ENCODE measurements around the gene C2.
"Not testable (repeated sequence)": the region's sequence is repeated elsewhere in the genome, so short reads cannot be mapped to it uniquely, and the experiment has no call there.

Gene C2

DNA sequence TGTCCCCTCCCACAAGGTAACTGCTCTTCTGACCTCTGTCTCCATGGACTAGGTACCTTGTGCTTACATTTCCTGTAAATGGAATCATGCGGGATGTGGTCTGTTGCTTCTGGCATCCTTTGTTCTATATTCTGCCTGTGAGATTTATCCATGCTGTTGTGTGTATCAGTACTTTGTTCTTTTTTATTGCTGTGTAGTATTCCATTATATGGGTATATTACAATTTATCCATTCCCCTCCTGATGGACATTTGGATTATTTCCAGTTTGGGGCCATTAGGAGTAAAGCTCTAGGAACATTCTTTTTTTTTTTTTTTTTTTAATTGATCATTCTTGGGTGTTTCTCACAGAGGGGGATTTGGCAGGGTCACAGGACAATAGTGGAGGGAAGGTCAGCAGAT lies 3.4 kb downstream of the C2 start:
- no peak for DNase-seq

DNA sequence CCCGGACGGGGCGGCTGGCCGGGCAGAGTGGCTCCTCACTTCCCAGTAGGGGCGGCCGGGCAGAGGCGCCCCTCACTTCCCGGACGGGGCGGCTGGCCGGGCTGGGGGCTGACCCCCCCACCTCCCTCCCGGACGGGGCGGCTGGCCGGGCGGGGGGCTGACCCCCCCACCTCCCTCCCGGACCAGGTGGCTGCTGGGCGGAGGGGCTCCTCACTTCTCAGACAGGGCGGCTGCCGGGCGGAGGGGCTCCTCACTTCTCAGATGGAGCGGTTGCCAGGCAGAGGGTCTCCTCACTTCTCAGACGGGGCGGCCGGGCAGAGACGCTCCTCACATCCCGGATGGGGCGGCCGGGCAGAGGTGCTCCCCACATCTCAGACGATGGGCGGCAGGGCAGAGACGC lies 4.6 kb downstream of the C2 start:
- DNase-seq: not testable (repeated sequence)

DNA sequence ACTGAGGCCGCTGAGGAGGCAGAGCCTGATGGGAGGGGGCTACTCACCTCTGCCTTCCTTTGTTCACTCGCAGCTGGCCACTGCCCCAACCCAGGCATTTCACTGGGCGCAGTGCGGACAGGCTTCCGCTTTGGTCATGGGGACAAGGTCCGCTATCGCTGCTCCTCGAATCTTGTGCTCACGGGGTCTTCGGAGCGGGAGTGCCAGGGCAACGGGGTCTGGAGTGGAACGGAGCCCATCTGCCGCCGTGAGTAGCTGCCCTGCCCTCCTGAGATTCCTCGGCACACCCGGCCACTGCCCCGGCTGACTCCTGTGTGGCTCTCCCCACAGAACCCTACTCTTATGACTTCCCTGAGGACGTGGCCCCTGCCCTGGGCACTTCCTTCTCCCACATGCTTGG lies 6.0 kb downstream of the C2 start:
- DNase-seq: no peak

DNA sequence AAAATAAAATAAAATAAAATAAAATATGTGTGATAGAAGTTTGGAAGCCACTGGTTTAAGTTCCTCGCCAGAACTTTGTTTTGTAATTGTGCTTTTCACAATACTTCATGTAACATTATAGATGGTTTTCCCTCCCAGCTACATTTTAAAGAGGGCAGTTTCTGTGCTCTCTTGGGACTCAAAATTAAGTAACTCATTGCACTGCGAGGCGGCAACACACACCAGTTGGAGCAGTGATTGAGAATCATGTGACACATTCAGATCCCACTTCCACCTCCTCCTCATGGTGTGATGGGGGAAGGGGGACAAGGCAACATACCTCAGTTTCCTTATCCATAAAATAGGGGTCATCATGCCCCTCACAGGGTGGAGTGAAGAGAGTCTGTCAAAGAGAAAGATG lies 7.5 kb downstream of the C2 start:
- DNase-seq: no peak

DNA sequence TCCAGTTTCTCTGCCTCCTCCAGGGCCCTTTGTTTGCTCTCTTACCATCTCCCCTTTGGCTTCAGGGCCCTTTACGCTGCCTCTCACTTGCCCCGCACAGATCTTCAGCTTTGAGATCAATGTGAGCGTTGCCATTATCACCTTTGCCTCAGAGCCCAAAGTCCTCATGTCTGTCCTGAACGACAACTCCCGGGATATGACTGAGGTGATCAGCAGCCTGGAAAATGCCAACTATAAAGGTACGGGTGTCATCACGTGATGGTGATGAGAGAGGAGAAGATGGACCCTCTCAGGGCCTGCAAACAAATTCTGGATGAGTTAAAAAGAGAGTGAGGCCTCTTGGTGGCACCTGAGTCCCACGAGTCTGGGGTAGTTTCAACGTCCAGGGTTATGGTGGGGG lies 8.3 kb downstream of the C2 start:
- no peak for DNase-seq

DNA sequence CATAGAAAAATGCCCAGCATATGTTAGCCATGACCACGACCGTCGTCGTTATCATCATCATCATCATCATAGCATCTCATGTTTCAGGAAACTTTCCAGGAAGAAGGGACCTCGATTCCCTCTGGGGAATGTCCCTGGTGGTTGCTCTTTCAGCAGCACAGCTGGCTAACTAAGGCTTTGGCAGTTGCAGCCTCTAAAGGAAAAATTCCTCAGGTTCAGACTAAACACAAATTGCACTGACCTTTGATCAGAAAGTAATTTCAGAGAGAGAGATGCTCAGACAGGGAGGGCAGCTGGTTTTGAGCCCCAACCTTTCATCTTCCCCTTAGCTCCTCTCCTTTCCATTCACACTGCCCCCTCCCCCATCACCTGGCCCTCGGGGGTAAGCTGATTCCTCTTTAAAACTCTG lies 12.7 kb downstream of the C2 start:
- no peak for DNase-seq

DNA sequence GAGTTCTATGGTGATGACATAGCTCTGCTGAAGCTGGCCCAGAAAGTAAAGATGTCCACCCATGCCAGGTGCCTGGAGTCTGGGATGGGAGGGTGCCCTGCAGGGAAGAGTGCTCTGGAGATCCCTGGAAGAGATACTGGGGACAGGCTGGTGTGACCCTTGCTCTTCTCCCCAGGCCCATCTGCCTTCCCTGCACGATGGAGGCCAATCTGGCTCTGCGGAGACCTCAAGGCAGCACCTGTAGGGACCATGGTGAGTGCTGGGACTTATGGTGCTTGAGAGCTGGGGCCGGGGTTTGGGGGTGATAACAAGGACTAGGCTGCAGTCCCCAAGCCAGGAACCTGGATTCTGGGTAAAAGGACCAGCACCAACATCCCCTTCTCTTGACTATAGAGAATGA lies 16.2 kb downstream of the C2 start:
- DNase-seq: no peak

DNA sequence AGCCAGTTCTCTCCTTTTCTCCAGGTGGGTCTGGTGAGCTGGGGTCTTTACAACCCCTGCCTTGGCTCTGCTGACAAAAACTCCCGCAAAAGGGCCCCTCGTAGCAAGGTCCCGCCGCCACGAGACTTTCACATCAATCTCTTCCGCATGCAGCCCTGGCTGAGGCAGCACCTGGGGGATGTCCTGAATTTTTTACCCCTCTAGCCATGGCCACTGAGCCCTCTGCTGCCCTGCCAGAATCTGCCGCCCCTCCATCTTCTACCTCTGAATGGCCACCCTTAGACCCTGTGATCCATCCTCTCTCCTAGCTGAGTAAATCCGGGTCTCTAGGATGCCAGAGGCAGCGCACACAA lies 17.6 kb downstream of the C2 start:
- no peak for DNase-seq

DNA sequence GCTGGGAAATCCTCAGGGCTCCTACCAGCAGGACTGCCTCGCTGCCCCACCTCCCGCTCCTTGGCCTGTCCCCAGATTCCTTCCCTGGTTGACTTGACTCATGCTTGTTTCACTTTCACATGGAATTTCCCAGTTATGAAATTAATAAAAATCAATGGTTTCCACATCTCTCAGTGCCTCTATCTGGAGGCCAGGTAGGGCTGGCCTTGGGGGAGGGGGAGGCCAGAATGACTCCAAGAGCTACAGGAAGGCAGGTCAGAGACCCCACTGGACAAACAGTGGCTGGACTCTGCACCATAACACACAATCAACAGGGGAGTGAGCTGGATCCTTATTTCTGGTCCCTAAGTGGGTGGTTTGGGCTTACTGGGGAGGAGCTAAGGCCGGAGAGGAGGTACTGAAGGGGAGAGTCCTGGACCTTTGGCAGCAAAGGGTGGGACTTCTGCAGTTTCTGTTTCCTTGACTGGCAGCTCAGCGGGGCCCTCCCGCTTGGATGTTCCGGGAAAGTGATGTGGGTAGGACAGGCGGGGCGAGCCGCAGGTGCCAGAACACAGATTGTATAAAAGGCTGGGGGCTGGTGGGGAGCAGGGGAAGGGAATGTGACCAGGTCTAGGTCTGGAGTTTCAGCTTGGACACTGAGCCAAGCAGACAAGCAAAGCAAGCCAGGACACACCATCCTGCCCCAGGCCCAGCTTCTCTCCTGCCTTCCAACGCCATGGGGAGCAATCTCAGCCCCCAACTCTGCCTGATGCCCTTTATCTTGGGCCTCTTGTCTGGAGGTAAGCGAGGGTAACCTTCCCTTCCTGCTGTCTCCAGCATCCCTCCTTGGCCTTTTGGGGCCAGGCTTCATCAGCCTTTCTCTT lies 18.2 kb downstream of the C2 start, which contains the start of gene CFB:
TSS of gene CFB (plus strand) at position 589 of the 863 bp plus-strand sequence. CDS start at position 716, 127 bp downstream.
- DNase-seq: no peak

DNA sequence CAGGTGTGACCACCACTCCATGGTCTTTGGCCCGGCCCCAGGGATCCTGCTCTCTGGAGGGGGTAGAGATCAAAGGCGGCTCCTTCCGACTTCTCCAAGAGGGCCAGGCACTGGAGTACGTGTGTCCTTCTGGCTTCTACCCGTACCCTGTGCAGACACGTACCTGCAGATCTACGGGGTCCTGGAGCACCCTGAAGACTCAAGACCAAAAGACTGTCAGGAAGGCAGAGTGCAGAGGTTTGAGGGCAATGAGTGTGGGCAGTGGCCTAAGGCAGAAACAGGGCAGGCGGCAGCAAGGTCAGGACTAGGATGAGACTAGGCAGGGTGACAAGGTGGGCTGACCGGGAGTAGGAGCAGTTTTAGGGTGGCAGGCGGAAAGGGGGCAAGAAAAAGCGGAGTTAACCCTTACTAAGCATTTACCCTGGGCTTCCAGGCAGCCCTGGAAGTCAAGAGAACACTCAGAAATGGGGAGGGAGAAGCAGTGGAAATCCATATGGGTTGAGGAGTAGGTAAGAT lies 18.9 kb downstream of the C2 start:
- no peak for DNase-seq

DNA sequence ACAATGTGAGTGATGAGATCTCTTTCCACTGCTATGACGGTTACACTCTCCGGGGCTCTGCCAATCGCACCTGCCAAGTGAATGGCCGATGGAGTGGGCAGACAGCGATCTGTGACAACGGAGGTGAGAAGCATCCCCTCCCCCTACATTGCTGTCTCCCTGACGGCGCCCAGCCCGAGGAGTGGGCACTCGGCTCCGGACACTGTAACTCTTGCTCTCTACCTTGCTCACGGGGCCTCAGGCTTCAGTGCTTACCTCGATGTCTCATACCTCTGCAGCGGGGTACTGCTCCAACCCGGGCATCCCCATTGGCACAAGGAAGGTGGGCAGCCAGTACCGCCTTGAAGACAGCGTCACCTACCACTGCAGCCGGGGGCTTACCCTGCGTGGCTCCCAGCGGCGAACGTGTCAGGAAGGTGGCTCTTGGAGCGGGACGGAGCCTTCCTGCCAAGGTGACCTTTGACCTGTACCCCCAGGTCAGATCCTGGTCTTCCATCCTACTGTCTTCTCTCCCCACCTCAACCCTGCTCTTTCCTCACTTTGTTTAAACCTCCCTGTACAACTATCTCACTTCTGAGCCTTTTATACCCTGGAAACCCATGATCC lies 19.7 kb downstream of the C2 start:
- DNase-seq: no peak

DNA sequence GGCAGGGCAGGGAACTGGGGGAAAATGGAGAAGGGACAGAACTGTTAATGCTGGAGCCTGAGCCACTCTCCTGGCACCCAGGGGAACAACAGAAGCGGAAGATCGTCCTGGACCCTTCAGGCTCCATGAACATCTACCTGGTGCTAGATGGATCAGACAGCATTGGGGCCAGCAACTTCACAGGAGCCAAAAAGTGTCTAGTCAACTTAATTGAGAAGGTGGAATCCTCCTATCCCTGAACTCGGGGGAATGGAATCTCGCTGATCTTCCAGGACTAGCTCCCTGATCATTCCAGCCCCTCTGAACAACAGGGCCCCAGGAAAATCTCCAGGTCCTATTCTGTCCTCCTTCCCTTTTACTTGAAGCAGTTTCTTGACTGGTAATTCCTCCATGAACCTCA lies 20.3 kb downstream of the C2 start:
- DNase-seq: no peak

DNA sequence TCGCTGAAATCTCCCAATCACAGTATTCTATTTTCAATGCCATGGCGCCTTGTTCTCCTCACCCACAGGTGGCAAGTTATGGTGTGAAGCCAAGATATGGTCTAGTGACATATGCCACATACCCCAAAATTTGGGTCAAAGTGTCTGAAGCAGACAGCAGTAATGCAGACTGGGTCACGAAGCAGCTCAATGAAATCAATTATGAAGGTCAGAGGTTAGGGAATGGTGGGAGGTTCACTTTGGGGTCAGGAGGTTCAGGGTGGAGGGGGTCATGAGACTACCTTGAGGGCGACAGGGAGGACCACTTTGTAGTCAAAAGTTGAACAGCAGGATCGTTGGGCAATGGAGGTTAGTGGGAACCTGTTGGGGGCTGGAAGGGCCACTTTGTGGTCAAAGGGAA lies 20.8 kb downstream of the C2 start:
- no peak for DNase-seq

DNA sequence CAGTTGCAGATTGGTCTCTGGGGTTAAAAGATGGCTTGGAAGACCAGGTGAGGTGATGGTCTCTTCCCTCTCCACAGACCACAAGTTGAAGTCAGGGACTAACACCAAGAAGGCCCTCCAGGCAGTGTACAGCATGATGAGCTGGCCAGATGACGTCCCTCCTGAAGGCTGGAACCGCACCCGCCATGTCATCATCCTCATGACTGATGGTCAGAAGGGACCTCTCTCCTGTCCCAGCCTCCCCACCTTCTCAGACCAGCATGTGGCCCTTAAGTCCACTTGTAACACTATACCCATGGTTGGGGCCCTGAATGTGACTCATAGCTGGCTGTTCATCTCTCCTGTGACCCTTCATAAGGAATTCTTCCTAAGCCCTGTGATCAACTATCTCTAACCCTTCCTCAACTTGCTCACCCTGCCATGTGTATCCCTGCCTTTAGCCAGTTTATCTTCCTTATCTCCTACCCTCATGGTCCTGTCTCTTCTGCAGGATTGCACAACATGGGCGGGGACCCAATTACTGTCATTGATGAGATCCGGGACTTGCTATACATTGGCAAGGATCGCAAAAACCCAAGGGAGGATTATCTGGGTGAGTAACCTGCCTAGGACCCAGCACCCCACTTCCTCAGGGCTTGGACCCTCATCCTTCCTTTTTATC lies 21.4 kb downstream of the C2 start:
- no peak for DNase-seq

DNA sequence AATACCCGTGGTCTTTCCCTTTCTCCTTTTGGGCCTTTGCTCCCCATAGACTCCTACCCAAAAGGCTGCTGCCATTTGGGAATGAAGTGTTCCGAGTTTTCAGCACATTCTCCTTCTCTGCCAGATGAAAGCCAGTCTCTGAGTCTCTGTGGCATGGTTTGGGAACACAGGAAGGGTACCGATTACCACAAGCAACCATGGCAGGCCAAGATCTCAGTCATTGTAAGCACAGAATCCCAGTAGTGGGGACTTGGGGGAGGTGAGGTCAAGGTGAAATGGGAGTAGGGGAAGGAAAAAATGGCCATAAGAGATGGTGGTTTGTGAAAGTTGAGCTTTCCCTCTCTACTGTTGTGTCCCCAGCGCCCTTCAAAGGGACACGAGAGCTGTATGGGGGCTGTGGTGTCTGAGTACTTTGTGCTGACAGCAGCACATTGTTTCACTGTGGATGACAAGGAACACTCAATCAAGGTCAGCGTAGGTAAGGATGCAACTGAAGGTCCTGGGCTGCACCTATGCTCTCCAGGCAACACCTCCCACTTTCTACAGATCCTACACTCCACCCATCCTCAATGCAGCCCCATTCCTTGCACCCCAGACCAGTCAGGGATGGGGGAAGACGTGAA lies 22.5 kb downstream of the C2 start:
- no peak for DNase-seq

DNA sequence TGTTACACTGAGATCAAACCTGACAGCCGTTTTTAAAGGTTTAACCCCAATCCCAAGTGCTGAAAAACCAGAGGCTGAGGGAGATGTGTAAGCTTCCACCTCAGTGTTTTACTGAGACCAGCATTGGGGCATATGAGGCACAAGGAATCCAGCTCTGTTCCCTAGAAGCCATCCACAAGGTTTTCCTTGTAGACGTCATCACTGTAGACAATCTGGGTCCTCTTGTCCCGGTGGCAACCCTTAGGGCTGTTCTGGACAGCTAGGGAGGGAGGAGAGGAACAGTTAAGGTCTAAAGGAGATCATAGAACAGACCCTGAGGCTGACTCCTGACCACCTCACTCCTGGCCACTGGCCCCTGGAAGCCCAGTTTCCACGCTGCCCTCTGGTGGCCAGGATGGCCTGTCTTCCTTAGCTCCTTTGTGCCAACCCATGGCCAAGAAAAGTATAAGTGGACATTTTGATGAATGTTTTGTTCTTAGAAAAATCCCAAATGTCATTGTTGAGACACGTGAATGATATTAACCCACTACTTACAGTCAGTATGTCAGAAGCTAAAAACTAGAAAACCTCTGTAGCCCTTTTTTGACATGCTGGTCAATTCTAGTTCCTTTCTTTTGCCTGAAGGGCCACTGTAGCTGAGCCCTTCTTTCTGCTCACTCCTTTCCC lies 24.8 kb downstream of the C2 start:
- DNase-seq: peak; percentile 43

DNA sequence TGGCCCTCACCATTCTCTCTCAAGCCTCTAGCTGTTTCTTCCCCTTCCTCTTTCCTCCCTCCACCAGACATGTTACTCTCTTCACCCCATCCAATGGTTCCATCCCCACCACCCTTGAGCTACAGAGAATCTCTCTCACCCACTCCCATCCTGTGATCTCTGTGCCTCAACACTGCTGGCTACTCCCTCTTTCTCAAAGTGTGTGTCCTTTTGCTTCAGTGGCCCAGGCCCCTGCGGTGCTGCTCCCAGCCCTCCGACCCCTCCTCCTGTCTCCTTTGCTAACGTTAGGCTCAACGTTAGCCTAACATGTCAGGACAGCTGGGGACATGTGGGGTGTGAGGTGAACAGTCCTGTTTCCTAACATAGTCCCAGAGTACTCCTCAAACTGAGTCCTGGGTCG lies 25.4 kb downstream of the C2 start:
- DNase-seq: no peak

DNA sequence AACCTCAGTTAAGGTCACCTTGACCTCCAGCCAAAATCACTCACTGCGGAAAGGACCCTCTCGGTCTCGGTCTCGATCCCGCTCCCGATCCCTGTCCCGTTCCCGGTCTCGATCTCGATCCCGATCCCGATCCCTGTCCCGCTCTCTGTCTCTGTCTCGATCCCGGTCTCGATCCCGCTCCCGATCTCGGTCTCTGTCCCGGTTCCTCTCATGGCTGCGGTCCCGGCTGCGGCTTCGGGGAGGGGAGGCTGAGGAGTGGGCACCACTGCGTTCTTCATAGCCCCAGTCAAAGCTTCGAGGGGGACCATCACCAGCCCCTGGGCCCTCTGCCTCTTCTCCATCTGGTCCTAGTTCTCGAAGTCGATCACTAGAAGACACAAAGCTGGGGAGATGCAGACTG lies 27.0 kb downstream of the C2 start:
- DNase-seq: no peak

DNA sequence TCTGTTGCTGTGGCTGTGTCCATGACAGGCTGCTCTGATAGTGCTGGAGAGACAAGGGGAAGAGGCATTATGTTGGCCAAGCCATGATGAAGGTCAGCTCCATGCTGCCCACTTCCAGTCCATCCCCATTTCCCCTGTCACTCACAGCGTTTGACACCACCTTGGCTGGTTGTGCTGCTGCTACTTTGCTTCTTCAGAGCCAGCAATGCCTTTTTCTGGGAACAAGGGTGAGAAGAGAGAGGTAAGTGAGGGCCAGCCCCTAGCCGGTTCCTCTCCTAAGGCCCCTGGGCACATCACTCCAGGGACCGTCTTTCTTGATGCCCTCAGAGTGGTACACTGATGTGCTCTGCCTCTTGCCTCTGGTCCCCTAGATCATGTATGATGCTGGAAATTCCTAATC lies 29.3 kb downstream of the C2 start:
- DNase-seq: no peak

DNA sequence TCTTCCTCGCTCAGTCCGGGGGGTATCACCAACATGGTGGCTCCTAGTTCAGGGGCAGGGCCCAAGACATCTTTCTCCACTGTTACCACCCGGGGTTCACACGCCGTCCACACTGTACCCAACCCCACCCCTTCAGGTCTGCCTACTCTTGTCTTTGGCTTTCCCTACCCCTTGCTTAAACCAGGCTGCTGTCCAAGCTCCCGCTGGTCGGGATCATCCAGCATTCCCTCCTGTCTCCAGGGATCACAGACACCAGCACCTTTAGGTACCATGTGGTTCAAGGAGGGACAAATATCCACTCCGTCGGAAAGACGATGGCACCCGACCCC lies 30.9 kb downstream of the C2 start:
- DNase-seq: no peak

DNA sequence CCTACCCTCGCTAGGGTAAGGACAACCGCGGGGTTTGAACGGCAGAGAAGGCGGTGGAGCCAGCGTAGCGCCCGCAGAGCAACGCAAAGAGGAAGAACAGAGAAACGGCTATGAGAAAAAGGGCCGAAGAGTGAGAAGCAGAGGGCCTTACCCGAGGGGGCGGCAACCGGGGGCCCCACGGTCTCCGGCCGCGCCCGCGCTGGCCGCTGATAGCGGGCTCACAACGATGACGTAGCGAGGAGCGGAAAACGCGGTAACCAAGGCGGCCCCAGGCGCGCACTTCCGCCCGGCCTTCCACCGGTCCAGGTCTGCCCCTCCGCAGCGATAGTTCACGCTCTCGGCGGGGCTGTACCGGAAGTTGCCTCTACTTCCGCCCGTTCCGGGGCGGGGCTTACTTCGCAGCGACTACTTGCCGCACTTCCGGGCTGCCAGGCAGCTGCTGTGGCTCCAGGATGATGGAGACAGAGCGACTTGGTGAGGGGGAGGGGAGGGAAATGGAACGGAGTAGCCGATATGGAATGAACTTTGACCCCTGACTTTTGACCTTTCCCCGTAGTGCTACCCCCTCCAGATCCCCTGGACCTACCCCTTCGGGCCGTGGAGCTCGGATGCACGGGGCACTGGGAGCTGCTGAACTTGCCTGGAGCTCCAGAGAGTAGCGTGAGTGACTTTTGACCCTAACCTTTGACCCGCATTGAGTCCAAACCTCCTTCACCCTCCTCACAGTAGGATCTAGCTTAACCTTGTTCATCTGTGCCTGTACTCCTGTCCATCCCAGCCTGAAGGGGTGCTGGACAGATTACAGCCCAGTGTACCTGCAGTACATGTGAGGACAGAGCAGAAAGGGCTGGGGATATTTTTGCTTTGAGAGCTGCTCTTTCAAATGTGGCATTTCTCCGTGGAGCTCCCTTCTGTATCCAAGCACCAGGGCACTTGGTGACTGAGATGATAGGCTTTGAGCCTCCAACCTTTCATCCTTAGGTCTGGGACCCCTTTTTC lies 31.5 kb downstream of the C2 start, which contains the start of the genes NELFE and SKIC2:
TSS of gene NELFE (minus strand) at position 231 of the 999 bp plus-strand sequence. CDS start 525 bp downstream, outside the sequence.
TSS of gene SKIC2 (plus strand) at position 435 of the 999 bp plus-strand sequence. CDS start at position 453, 18 bp downstream.
- DNase-seq: peak; percentile 99

All from CD4-positive, alpha-beta T cell treated with Interleukin-10 for 1 hour (primary cell).